IMR-90 (cell line): ENCODE results near the gene TRPC6. TPM values are rescaled to one million over a fixed set of nuclear protein-coding genes. Genes with fewer than 3 reads are reported as not detected.

Experiments
- ATAC-seq: fragments of 200-7000 bp; cut with Tn5 transposase; 2 replicates; pipeline ENCODE4 v1.9.1; 2020; ENCODE audit warnings: low read depth, mild to moderate bottlenecking, moderate library complexity
- BruUV-seq: library from RNA; stranded (reverse); fragments of 400-500 nt; replicated peaks from 2 replicates; lab custom pipeline; 2021; lab: Mats Ljungman, UMichigan
- CTCF ChIA-PET: fragments of 300-600 bp; formaldehyde crosslinking; extraction: SDS; loops from one replicate; lab custom pipeline; 2021; ENCODE audit warnings: antibody characterized with exemption; lab: Yijun Ruan, JAX
- POLR2A ChIA-PET: fragments of 300-600 bp; sonication (Branson Sonifier 250); formaldehyde crosslinking; loops from one replicate; lab custom pipeline; 2022; ENCODE audit warnings: antibody characterized with exemption; ENCODE audit not compliant: unreplicated experiment; lab: Charles Lee
- DNase-seq: peaks from one replicate; pipeline ENCODE4 v3.0.0; 2013
- H2AFZ ChIP-seq: replicated peaks from 2 replicates; pipeline ENCODE3; 2013; ENCODE audit warnings: low read length, mild to moderate bottlenecking; ENCODE audit not compliant: poor library complexity
- H2AK5ac ChIP-seq: 2 replicates; pipeline ENCODE4 v1.6.1; 2013; ENCODE audit warnings: low read depth, low read length, inconsistent platforms
- H2AK9ac ChIP-seq: replicated peaks from 2 replicates; pipeline ENCODE3; 2013; ENCODE audit warnings: mild to moderate bottlenecking, low read depth, low read length, moderate library complexity; ENCODE audit not compliant: poor library complexity
- H2BK120ac ChIP-seq: 2 replicates; pipeline ENCODE4 v1.6.1; 2013; ENCODE audit warnings: low read depth, low read length, inconsistent platforms
- H2BK15ac ChIP-seq: 3 replicates; pipeline ENCODE4 v1.6.1; 2013; ENCODE audit warnings: low read depth, low read length, inconsistent platforms
- H2BK20ac ChIP-seq: 2 replicates; pipeline ENCODE4 v1.6.1; 2013; ENCODE audit warnings: low read depth, mild to moderate bottlenecking, inconsistent platforms, low read length, moderate library complexity
- H2BK5ac ChIP-seq: 2 replicates; pipeline ENCODE4 v1.6.1; 2013; ENCODE audit warnings: mild to moderate bottlenecking, low read depth, low read length, inconsistent platforms; ENCODE audit not compliant: poor library complexity, severe bottlenecking
- H3K14ac ChIP-seq: replicated peaks from 2 replicates; pipeline ENCODE4 v1.6.1; 2013; ENCODE audit warnings: low read depth, low read length, inconsistent platforms
- H3K18ac ChIP-seq: 2 replicates; pipeline ENCODE4 v1.6.1; 2013; ENCODE audit warnings: low read depth, low read length, control low read depth
- H3K23ac ChIP-seq: 2 replicates; pipeline ENCODE4 v1.6.1; 2013; ENCODE audit warnings: low read depth, low read length, inconsistent platforms
- H3K27ac ChIP-seq: 2 replicates; pipeline ENCODE4 v1.5.1; 2013; ENCODE audit warnings: mild to moderate bottlenecking, control low read depth, low read length; ENCODE audit not compliant: insufficient read depth
- H3K27me3 ChIP-seq: 2 replicates; pipeline ENCODE4 v1.6.1; 2013; ENCODE audit warnings: low read length; ENCODE audit not compliant: control insufficient read depth, insufficient read depth
- H3K36me3 ChIP-seq: 2 replicates; pipeline ENCODE4 v1.6.1; 2013; ENCODE audit warnings: low read length, mixed read lengths; ENCODE audit not compliant: control insufficient read depth, insufficient read depth
- H3K4ac ChIP-seq: 2 replicates; pipeline ENCODE4 v1.6.1; 2013; ENCODE audit warnings: low read depth, low read length, inconsistent platforms
- H3K4me1 ChIP-seq: 2 replicates; pipeline ENCODE4 v1.6.1; 2013; ENCODE audit warnings: low read length, mixed read lengths; ENCODE audit not compliant: control insufficient read depth, insufficient read depth
- H3K4me2 ChIP-seq: 2 replicates; pipeline ENCODE4 v1.6.1; 2013; ENCODE audit warnings: low read depth, mild to moderate bottlenecking, control low read depth, low read length, moderate library complexity
- H3K4me3 ChIP-seq: 2 replicates; pipeline ENCODE4 v1.5.1; 2013; ENCODE audit warnings: low read depth, mild to moderate bottlenecking, control low read depth, low read length, moderate library complexity; ENCODE audit not compliant: insufficient read depth
- H3K56ac ChIP-seq: 2 replicates; pipeline ENCODE4 v1.6.1; 2013; ENCODE audit warnings: low read length, inconsistent platforms; ENCODE audit not compliant: insufficient read depth; ENCODE audit errors: extremely low read depth
- H3K79me1 ChIP-seq, 2 experiments: 2 replicates each; pipeline ENCODE4 v1.6.1; 2013; ENCODE audit warnings: low read length in 2 of 2, inconsistent platforms in 1 of 2, low read depth in 1 of 2
- H3K9ac ChIP-seq: 2 replicates; pipeline ENCODE4 v1.6.1; 2013; ENCODE audit warnings: low read depth, low read length, control low read depth
- H3K9me1 ChIP-seq: 2 replicates; pipeline ENCODE4 v1.6.1; 2013; ENCODE audit warnings: low read length, inconsistent platforms; ENCODE audit not compliant: insufficient read depth
- H3K9me3 ChIP-seq: 2 replicates; pipeline ENCODE4 v1.6.1; 2013; ENCODE audit warnings: low read length; ENCODE audit not compliant: control insufficient read depth, insufficient read depth
- H4K20me1 ChIP-seq: 2 replicates; pipeline ENCODE4 v1.6.1; 2013; ENCODE audit warnings: low read length, inconsistent platforms; ENCODE audit not compliant: insufficient read depth
- H4K5ac ChIP-seq: 2 replicates; pipeline ENCODE4 v1.6.1; 2013; ENCODE audit warnings: mild to moderate bottlenecking, low read depth, low read length, control low read depth
- H4K8ac ChIP-seq, 2 experiments: 2 replicates each; pipeline ENCODE4 v1.6.1; 2013; ENCODE audit warnings: low read depth in 2 of 2, low read length in 2 of 2, control low read depth in 1 of 2, inconsistent platforms in 1 of 2
- H4K91ac ChIP-seq: 2 replicates; pipeline ENCODE4 v1.6.1; 2013; ENCODE audit warnings: low read depth, low read length, inconsistent platforms; ENCODE audit not compliant: insufficient read depth
- ELK1 ChIP-seq: fragments of 150-350 bp; IDR thresholded peaks from 2 replicates; pipeline ENCODE4 v1.6.1; 2016; ENCODE audit warnings: low read depth, mild to moderate bottlenecking, low read length, moderate library complexity, borderline replicate concordance
- FOS ChIP-seq: fragments of 150-350 bp; IDR thresholded peaks from 2 replicates; pipeline ENCODE4 v1.6.1; 2016; ENCODE audit warnings: low read depth, low read length
- whole genome bisulfite sequencing, 2 experiments: methylation state at CpG; one replicate each; pipeline versions ENCODE4 v1.1.5 to v1.1.7; 2013; ENCODE audit warnings: missing lambda C conversion rate in 2 of 2; ENCODE audit not compliant: insufficient read length in 1 of 2; ENCODE audit errors: extremely low coverage in 2 of 2; 5-methylcytosine and 5-hydroxymethylcytosine counted together
- dilution Hi-C: fragments of 300-500 bp; cut with HindIII; formaldehyde crosslinking; loops from one replicate; pipeline ENCODE4 v1.14.3; 2018; ENCODE audit warnings: low sequenced_read_pairs; ENCODE audit not compliant: unreplicated experiment
- in situ Hi-C: fragments of 300-500 bp; cut with MboI; formaldehyde crosslinking; loops from 3 replicates; pipeline ENCODE4 v1.14.3; 2019; ENCODE audit warnings: low sequenced_read_pairs, inconsistent platforms, mixed read lengths
- intact Hi-C: fragments of 100-400 bp; cut with micrococcal nuclease; formaldehyde crosslinking; loops from 2 replicates; pipeline ENCODE4 v1.10.0; 2022
- polyA plus RNA-seq, 3 experiments: library from polyadenylated mRNA; depleted of rRNA; stranded (reverse); fragments of >200 nt; gene quantifications; 2 replicates each; pipeline ENCODE4 v1.2.3, GENCODE V29; 2012; ENCODE audit warnings: low replicate concordance in 1 of 3
- total RNA-seq: library from RNA; depleted of rRNA; stranded (reverse); fragments of >200 nt; gene quantifications from 2 replicates; pipeline ENCODE4 v1.2.3, GENCODE V29; 2012

Gene TRPC6
- total and polyA plus RNA-seq, 2 of the 4 experiments (the other 2 are of a cell fraction), result 0.99 to 2.3 TPM

GRCh38 chr11:101618709-101619108 lies 34.9 kb upstream of the TRPC6 start:
- H3K36me3 ChIP-seq, result no peaks in the 10 kb centered on the region
- H3K4me1 ChIP-seq, result peaks cover 4% of the 10 kb centered on the region
- POLR2A ChIA-PET, result no interaction called here
- peak; percentile 93 for DNase-seq
- H3K56ac ChIP-seq, result no peak overlapping the region
- intact Hi-C loops, result no loop called here
- H2BK15ac ChIP-seq, result peak overlapping the region; percentile 17; the same call in 1 of the 3 replicates
- no peak overlapping the region for H2BK120ac ChIP-seq
- H4K8ac ChIP-seq, result peak overlapping the region in 1 of 2 experiments; percentile 8; a peak in 1 of 4 replicates
- no CpG with 5 or more reads among the region's 2 CpGs for WGBS, 2 experiments
- no peaks in the 10 kb centered on the region for H3K9me3 ChIP-seq
- in situ Hi-C loops, result no loop called here
- no peaks in the 10 kb centered on the region for H3K79me1 ChIP-seq
- peak; percentile 61 for ATAC-seq
- H2BK20ac ChIP-seq, result no peak overlapping the region
- no peak overlapping the region for H3K14ac ChIP-seq
- H3K4ac ChIP-seq, result no peak overlapping the region
- H3K9me1 ChIP-seq, result no peaks in the 10 kb centered on the region
- TF ChIP-seq FOS (0 out of 2 replicates have a peak, but pooled peaks have one; percentile 20), ELK1 (no peak)
- no peak overlapping the region for H2AK9ac ChIP-seq
- no peaks in the 10 kb centered on the region for H3K27me3 ChIP-seq
- no peak overlapping the region for H3K27ac ChIP-seq
- H3K4me3 ChIP-seq, result no peak overlapping the region
- H3K9ac ChIP-seq, result no peak overlapping the region
- no peak overlapping the region for H2AFZ ChIP-seq
- peak overlapping the region; percentile 28 for H2BK5ac ChIP-seq
- H4K5ac ChIP-seq, result no peak overlapping the region
- no peak overlapping the region; the same call in 1 of the 2 replicates for H4K91ac ChIP-seq
- H3K23ac ChIP-seq, result no peak overlapping the region
- peak overlapping the region; percentile 51; the same call in 1 of the 2 replicates for H3K4me2 ChIP-seq
- BruUV-seq, result no TSS peak
- H2AK5ac ChIP-seq, result no peak overlapping the region
- CTCF ChIA-PET, result no interaction called here
- H3K18ac ChIP-seq, result no peak overlapping the region
- dilution Hi-C loops, result no loop called here
- H4K20me1 ChIP-seq, result no peaks in the 10 kb centered on the region
